ENCODE results near the gene VASH2.

DNA sequence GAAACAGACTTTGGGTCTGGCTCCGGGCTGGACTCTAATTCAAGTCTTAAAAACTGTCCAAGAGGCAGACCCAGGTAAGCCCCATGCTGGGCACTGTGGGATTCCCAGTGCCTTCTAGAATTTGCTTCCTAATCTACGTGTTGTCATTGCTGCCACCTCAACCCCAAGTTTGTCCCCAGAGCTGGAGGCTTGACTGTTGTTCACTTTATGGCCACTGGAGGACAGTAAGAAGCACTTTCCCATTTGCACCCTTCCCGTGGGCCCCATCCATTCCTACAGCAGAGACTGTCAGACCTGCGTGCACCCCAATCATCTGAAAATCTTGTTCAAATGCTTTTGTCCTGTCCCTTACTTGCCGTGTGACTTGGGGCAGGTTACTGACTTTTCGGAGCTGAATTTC, 29.4 kb upstream of the VASH2 start:
- TF ChIP-seq CREB1 (IDR thresholded peaks at IDR 0.05; ENCODE audit: low read depth), result no peak
- TF ChIP-seq, protein P1, sequence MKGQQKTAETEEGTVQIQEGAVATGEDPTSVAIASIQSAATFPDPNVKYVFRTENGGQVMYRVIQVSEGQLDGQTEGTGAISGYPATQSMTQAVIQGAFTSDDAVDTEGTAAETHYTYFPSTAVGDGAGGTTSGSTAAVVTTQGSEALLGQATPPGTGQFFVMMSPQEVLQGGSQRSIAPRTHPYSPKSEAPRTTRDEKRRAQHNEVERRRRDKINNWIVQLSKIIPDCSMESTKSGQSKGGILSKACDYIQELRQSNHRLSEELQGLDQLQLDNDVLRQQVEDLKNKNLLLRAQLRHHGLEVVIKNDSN (IDR thresholded peaks at IDR 0.05), result no peak
- TF ChIP-seq NFIC (IDR thresholded peaks at IDR 0.05), result no peak
- TF ChIP-seq, protein P2, sequence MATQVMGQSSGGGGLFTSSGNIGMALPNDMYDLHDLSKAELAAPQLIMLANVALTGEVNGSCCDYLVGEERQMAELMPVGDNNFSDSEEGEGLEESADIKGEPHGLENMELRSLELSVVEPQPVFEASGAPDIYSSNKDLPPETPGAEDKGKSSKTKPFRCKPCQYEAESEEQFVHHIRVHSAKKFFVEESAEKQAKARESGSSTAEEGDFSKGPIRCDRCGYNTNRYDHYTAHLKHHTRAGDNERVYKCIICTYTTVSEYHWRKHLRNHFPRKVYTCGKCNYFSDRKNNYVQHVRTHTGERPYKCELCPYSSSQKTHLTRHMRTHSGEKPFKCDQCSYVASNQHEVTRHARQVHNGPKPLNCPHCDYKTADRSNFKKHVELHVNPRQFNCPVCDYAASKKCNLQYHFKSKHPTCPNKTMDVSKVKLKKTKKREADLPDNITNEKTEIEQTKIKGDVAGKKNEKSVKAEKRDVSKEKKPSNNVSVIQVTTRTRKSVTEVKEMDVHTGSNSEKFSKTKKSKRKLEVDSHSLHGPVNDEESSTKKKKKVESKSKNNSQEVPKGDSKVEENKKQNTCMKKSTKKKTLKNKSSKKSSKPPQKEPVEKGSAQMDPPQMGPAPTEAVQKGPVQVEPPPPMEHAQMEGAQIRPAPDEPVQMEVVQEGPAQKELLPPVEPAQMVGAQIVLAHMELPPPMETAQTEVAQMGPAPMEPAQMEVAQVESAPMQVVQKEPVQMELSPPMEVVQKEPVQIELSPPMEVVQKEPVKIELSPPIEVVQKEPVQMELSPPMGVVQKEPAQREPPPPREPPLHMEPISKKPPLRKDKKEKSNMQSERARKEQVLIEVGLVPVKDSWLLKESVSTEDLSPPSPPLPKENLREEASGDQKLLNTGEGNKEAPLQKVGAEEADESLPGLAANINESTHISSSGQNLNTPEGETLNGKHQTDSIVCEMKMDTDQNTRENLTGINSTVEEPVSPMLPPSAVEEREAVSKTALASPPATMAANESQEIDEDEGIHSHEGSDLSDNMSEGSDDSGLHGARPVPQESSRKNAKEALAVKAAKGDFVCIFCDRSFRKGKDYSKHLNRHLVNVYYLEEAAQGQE (IDR thresholded peaks at IDR 0.05; ENCODE audit: low read depth), result no peak
- TF ChIP-seq, protein P3, sequence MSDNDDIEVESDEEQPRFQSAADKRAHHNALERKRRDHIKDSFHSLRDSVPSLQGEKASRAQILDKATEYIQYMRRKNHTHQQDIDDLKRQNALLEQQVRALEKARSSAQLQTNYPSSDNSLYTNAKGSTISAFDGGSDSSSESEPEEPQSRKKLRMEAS (IDR thresholded peaks at IDR 0.05), result no peak
- no peak for TF ChIP-seq CEBPB (IDR thresholded peaks at IDR 0.05)
- no peak for TF ChIP-seq TCF12 (IDR thresholded peaks at IDR 0.05; ENCODE audit: low read depth)
- no peak for TF ChIP-seq TAF1 (IDR thresholded peaks at IDR 0.05; ENCODE audit: low read depth)
- no peak for TF ChIP-seq EP300 (IDR thresholded peaks at IDR 0.05; ENCODE audit: borderline replicate concordance)
- TF ChIP-seq TEAD4 (IDR thresholded peaks at IDR 0.05), result no peak
- TF ChIP-seq EGR1 (IDR thresholded peaks at IDR 0.05), result no peak

Data from Ishikawa (cell line).